Activated naive CD4-positive, alpha-beta T cell treated with anti-CD3 and anti-CD28 coated beads, Interleukin-2, amount 50 U/mL, for 24 hours (primary cell): Measurements from ENCODE around the gene CFHR4.
"Not testable (repeated sequence)": the region's sequence is repeated elsewhere in the genome, so short reads cannot be mapped to it uniquely, and the experiment has no call there.

Experiments used
- H3K27ac Mint-ChIP-seq: one replicate; pipeline ENCODE4 v1.8.0; 2021; ENCODE audit warnings: mild to moderate bottlenecking, mixed read lengths
- H3K27me3 Mint-ChIP-seq: one replicate; pipeline ENCODE4 v1.8.0; 2021; ENCODE audit warnings: mixed read lengths
- H3K36me3 Mint-ChIP-seq: one replicate; pipeline ENCODE4 v1.8.0; 2021; ENCODE audit warnings: mixed read lengths
- H3K4me1 Mint-ChIP-seq: one replicate; pipeline ENCODE4 v1.8.0; 2021; ENCODE audit warnings: mixed read lengths
- H3K4me3 Mint-ChIP-seq: one replicate; pipeline ENCODE4 v1.8.0; 2021; ENCODE audit warnings: mild to moderate bottlenecking, mixed read lengths
- H3K9me3 Mint-ChIP-seq: one replicate; pipeline ENCODE4 v1.8.0; 2021; ENCODE audit warnings: mixed read lengths

Gene CFHR4

GRCh38 chr1:196897158-196897828, 9.4 kb downstream of the CFHR4 start:
- Mint-ChIP-seq H3K36me3 (no peaks in the 10 kb centered on the region), H3K27me3 (peaks cover 16% of the 10 kb centered on the region), H3K4me1 (no peaks in the 10 kb centered on the region), H3K4me3 (no peak overlapping the region), H3K27ac (no peak overlapping the region), H3K9me3 (no peaks in the 10 kb centered on the region)

GRCh38 chr1:196902344-196902743, 14.5 kb downstream of the CFHR4 start:
- H3K4me1 Mint-ChIP-seq = no peaks in the 10 kb centered on the region
- no peak overlapping the region for H3K27ac Mint-ChIP-seq
- H3K36me3 Mint-ChIP-seq = no peaks in the 10 kb centered on the region
- H3K27me3 Mint-ChIP-seq = peaks cover 12% of the 10 kb centered on the region
- H3K9me3 Mint-ChIP-seq = no peaks in the 10 kb centered on the region
- no peak overlapping the region for H3K4me3 Mint-ChIP-seq

GRCh38 chr1:196910215-196910614, 22.4 kb downstream of the CFHR4 start:
- Mint-ChIP-seq H3K4me1 (no peaks in the 10 kb centered on the region), H3K27me3 (peaks cover 2% of the 10 kb centered on the region), H3K4me3 (no peak overlapping the region), H3K9me3 (no peaks in the 10 kb centered on the region), H3K27ac (no peak overlapping the region), H3K36me3 (no peaks in the 10 kb centered on the region)

GRCh38 chr1:196912283-196912682, 24.4 kb downstream of the CFHR4 start:
- H3K9me3 Mint-ChIP-seq = not testable (repeated sequence)

GRCh38 chr1:196926839-196927238, 39.0 kb downstream of the CFHR4 start:
- H3K27me3 Mint-ChIP-seq, H3K4me1 Mint-ChIP-seq, H3K4me3 Mint-ChIP-seq, H3K36me3 Mint-ChIP-seq, H3K27ac Mint-ChIP-seq: not testable (repeated sequence)
- peaks cover 14% of the 10 kb centered on the region for H3K9me3 Mint-ChIP-seq

More at GRCh38 chr1:196912283-196912682, 24.4 kb downstream of the CFHR4 start:
- not testable (repeated sequence) for H3K4me3 Mint-ChIP-seq, H3K4me1 Mint-ChIP-seq, H3K27me3 Mint-ChIP-seq, H3K27ac Mint-ChIP-seq, H3K36me3 Mint-ChIP-seq

GRCh38 chr1:196932853-196933252, 45.0 kb downstream of the CFHR4 start:
- not testable (repeated sequence) for H3K36me3 Mint-ChIP-seq, H3K9me3 Mint-ChIP-seq, H3K27me3 Mint-ChIP-seq, H3K4me3 Mint-ChIP-seq, H3K4me1 Mint-ChIP-seq, H3K27ac Mint-ChIP-seq

- H3K4me1 Mint-ChIP-seq = no peaks in the 10 kb centered on the region
- H3K4me3 Mint-ChIP-seq = no peak overlapping the region
- no peaks in the 10 kb centered on the region for H3K27me3 Mint-ChIP-seq
- peaks cover 6% of the 10 kb centered on the region for H3K9me3 Mint-ChIP-seq
- no peaks in the 10 kb centered on the region for H3K36me3 Mint-ChIP-seq
- no peak overlapping the region for H3K27ac Mint-ChIP-seq
Observed at GRCh38 chr1:196933531-196934189, 45.8 kb downstream of the CFHR4 start.

- H3K9me3 Mint-ChIP-seq, H3K27ac Mint-ChIP-seq, H3K4me1 Mint-ChIP-seq, H3K27me3 Mint-ChIP-seq, H3K36me3 Mint-ChIP-seq, H3K4me3 Mint-ChIP-seq: not testable (repeated sequence)
Observed at GRCh38 chr1:196941474-196941873, 53.6 kb downstream of the CFHR4 start.

- H3K4me1 Mint-ChIP-seq, H3K27me3 Mint-ChIP-seq, H3K9me3 Mint-ChIP-seq, H3K36me3 Mint-ChIP-seq, H3K4me3 Mint-ChIP-seq, H3K27ac Mint-ChIP-seq: not testable (repeated sequence)
Observed at GRCh38 chr1:196943568-196943967, 55.7 kb downstream of the CFHR4 start, which contains the start of gene CFHR2. Gene CFHR2 (plus strand): TSS chr1:196943738. CDS start chr1:196943881, 143 bp downstream.

GRCh38 chr1:196951711-196952394, 64.0 kb downstream of the CFHR4 start:
- Mint-ChIP-seq H3K4me3 (no peak overlapping the region), H3K9me3 (no peaks in the 10 kb centered on the region), H3K27ac (no peak overlapping the region)

GRCh38 chr1:196954778-196955177, 66.9 kb downstream of the CFHR4 start:
- no peak overlapping the region for H3K27ac Mint-ChIP-seq
- no peaks in the 10 kb centered on the region for H3K27me3 Mint-ChIP-seq
- H3K9me3 Mint-ChIP-seq = no peaks in the 10 kb centered on the region
- H3K4me1 Mint-ChIP-seq = no peaks in the 10 kb centered on the region
- no peak overlapping the region for H3K4me3 Mint-ChIP-seq
- H3K36me3 Mint-ChIP-seq = no peaks in the 10 kb centered on the region

More at GRCh38 chr1:196951711-196952394, 64.0 kb downstream of the CFHR4 start:
- no peaks in the 10 kb centered on the region for H3K27me3 Mint-ChIP-seq
- H3K4me1 Mint-ChIP-seq = no peaks in the 10 kb centered on the region
- no peaks in the 10 kb centered on the region for H3K36me3 Mint-ChIP-seq

- no peaks in the 10 kb centered on the region for H3K9me3 Mint-ChIP-seq
Observed at GRCh38 chr1:196955926-196956325, 68.1 kb downstream of the CFHR4 start.

GRCh38 chr1:196960854-196961253, 73.0 kb downstream of the CFHR4 start:
- Mint-ChIP-seq H3K27ac (no peak overlapping the region), H3K27me3 (peaks cover 2% of the 10 kb centered on the region), H3K36me3 (no peaks in the 10 kb centered on the region)

More at GRCh38 chr1:196955926-196956325, 68.1 kb downstream of the CFHR4 start:
- Mint-ChIP-seq H3K27ac (no peak overlapping the region), H3K27me3 (no peaks in the 10 kb centered on the region), H3K4me3 (no peak overlapping the region), H3K36me3 (no peaks in the 10 kb centered on the region), H3K4me1 (no peaks in the 10 kb centered on the region)

More at GRCh38 chr1:196960854-196961253, 73.0 kb downstream of the CFHR4 start:
- Mint-ChIP-seq H3K9me3 (no peaks in the 10 kb centered on the region), H3K4me1 (no peaks in the 10 kb centered on the region), H3K4me3 (no peak overlapping the region)
